Measurements from ENCODE around the gene HOXB3.

The HOXB3 gene

GRCh38 chr17:48625495-48626244, 35.6 kb upstream of the HOXB3 start:
- peak; percentile 80 for DNase-seq (ENCODE audit: low spot score)

GRCh38 chr17:48624544-48625494, 34.8 kb upstream of the HOXB3 start:
- peak; percentile 75 for DNase-seq (ENCODE audit: low spot score)

- no peak for DNase-seq (ENCODE audit: low spot score)
Measured at GRCh38 chr17:48624118-48624517, 34.1 kb upstream of the HOXB3 start.

DNA sequence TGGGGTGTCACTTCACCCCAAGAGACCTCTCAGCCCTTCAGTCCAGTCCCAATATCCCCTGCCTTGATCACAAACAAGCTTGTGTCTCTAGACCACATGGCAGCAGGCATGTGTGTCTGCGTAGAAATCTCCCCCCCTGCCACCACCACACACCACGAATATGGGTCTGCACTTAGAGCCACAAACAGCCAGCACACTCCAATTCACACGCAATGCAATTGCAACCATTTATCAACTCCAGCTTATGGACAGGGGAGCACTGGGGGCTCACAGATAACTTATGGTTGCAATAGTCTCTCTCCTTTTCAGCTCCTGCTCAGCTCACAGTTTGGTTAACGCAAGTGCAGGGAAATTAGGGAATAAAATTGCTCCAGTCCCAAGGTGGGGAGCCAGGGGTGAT, 33.5 kb upstream of the HOXB3 start:
- no peak for DNase-seq (ENCODE audit: low spot score)

DNA sequence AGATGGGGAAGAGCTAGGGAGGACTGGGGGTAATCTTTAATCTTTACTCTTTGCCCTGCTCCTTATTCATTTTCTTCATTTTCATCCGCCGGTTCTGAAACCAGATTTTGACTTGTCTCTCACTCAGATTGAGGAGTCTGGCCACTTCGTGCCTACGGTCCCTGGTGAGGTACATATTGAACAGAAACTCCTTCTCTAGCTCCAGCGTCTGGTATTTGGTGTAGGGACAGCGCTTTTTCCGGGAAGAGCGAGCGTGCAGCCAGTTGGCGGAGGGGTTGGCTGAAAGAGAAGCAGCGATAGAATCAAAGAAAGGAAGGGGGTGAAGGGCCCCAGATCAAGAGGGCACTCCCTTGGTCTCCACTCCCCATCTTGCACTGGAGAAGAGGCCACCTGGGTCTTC, 32.8 kb upstream of the HOXB3 start:
- no peak for DNase-seq (ENCODE audit: low spot score)

GRCh38 chr17:48621410-48622392, 31.7 kb upstream of the HOXB3 start:
- DNase-seq (ENCODE audit: low spot score) = no peak

DNA sequence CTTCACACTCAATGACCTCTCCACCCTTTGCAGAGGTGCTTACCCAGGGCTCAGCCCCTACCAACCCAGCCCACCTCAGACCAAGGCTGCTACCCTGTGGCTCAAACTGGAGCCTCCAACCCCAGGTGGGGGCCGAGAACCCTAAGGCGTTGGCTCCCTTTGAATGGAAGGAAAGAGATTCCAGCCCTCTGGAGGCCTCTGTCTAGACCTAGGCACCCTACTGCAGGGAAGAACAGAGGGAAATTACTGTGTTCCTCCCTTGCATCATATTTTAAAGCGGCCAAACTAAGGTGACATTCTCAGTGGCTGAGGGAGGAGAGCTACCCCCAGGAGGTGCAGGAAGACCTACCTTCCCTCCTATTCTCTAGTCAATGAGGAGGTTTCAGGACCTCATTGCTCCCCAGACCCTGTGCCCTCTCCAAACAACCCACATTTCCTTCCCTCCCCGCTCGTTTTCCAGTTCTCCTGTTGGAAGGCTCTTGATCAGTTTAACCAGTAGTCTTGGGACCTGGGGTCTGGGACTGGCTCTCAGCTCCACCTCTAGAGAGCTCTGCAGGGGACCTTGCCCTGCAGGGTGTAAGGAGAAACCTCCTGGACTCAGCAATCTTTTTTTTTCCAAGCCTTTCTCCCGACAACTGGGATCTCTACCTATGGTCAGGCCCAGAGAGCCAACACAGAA, 30.6 kb upstream of the HOXB3 start:
- DNase-seq (ENCODE audit: low spot score) = no peak

DNA sequence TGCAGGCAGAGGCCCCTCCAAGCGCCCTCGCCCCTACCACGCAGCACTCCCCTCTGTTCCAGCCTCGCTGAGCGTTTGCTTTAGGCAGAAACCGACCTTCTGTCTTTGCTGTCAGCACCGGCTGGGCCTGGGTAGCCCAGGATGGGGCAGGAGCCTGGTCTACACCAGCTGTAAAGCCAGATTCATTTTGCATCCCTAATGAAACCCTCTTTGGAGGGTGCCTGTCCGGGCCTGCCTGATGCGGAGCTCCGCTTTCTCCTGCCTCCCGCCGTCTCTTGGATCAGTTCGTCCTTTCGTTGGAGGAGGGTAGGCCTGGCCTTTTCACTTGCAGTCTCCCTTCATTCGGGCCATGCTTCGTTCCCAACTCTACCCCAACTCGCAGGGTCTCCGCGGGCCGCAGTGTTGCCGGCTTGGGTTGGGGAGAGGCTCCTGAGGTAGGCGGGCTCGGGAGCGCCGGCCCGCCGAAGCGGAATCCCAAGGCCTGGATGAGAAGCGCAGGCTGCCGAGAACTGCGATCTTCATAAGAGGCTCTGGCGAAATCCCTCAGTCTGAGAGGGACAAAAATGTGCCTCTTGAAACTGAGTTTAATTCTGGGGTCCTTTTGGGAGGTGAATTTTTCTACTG, 29.9 kb upstream of the HOXB3 start:
- DNase-seq (ENCODE audit: low spot score) = no peak

DNA sequence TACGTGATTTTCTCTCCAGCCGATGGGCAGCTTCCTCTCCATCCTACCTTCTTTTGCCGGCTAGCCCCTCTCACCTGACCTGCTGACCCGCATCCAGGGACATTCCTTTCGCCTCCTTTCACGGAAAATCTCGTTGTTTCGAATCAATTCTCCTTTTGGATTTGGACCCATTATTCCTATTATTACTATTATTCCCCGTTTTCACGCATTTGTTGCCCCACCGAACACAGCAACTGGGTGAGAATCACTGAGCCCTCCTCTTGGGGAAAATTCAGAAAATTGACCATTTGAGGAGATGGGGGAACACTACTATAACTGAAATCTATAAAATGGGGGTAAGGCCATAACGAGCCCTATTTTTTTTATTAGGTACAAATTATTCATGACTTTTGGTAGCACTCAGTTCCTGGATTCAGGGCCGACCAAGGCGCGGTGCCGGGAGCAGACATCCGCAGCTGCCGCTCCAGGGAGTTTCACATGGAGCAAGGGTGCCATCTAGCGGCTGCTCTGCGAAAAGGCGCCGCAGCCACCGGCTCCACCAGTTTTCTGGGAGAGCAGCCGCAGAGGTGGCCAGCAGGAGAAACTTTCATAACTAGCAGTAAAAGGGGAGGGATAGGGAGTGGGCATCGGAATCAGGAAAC, 28.3 kb upstream of the HOXB3 start:
- peak; percentile 93 for DNase-seq (ENCODE audit: low spot score)

- no peak for DNase-seq (ENCODE audit: low spot score)
Measured at GRCh38 chr17:48617471-48618255, 27.6 kb upstream of the HOXB3 start.

- DNase-seq (ENCODE audit: low spot score) = no peak
Measured at GRCh38 chr17:48616717-48617470, 26.9 kb upstream of the HOXB3 start.

GRCh38 chr17:48615963-48616716, 26.1 kb upstream of the HOXB3 start:
- no peak for DNase-seq (ENCODE audit: low spot score)

GRCh38 chr17:48615047-48615962, 25.3 kb upstream of the HOXB3 start, which contains the start of gene HOXB8:
Gene HOXB8 (minus strand): TSS chr17:48615292. CDS start chr17:48614704, 588 bp downstream.
- no peak for DNase-seq (ENCODE audit: low spot score)

GRCh38 chr17:48613862-48614694, 24.0 kb upstream of the HOXB3 start:
- peak; percentile 37 for DNase-seq (ENCODE audit: low spot score)

DNA sequence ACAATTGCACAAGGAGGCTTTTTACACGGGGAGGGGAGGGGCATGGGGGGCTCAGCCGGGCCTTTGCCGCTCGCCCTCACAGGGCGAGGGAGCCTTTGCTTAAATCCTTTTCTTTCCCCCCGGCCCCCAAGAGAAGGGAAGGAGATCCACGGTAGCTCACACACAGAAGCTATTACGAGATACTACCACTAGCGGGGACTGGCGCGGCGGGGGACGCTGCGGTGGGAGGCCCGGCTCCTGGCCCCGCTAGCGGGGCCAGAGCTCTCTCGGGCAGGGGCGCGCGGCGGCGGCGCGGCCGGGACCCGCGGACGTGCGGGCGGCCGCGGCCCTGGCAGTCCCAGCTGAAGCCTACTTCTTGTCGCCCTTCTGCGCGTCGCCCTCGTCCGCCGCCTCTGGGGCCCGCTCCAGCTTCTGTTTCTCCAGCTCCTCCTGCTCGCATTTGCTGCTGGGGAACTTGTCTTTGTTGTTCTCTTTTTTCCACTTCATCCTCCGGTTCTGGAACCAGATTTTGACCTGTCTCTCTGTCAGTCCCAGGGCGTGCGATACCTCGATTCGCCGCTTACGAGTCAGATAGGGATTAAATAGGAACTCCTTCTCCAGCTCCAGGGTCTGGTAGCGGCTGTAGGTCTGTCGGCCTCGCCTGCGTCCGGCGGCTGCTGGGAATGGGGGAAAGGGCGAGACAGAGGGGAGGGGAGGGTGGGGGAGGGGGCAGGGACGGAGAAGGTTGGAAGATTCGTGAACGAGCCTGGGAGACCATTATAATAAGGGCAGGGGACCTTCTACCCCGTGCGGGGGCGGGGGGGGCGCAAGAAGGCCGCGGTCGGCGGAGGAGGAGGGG, 23.0 kb upstream of the HOXB3 start:
- peak; percentile 41 for DNase-seq (ENCODE audit: low spot score)

Data from iPS-NIHi11 (cell line).